ENCODE measurements around the gene EED.
A peak's percentile ranks its signal among the peaks of the same experiment; 100 is the strongest.
"Not testable (repeated sequence)": the region's sequence is repeated elsewhere in the genome, so short reads cannot be mapped to it uniquely, and the experiment has no call there.

EED gene

DNA sequence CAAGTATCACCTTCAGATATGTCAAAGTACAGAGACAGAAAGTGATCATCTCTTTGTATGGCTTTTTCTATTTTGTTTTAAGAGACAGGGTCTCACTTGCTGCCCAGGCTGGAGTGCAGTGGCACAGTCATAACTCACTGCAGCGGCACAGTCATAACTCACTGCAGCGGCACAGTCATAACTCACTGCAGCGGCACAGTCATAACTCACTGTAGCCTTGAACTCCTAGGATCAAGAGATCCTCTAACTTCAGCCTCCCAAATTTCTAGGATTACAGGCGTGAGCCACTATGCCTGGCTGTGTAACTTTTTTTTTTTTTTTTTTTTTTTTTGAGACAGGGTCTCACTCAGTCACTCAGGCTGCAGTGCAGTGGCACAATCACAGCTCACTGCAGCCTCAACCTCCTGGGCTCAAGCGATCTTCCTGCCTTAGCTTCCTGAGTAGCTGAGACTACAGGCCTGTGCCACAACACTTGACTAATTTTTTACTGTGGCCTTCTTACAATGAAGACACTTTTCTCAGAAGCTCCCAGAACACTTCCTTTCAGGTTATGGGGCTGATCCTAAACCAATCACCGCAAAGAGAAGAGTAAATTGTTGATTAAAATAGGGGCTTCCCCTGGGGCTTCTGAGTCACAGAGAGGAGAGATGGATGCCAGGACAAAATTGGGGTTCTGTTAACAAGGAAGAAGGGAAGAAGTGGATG is 48.5 kb downstream of the EED start:
- DNase-seq: no peak

DNA sequence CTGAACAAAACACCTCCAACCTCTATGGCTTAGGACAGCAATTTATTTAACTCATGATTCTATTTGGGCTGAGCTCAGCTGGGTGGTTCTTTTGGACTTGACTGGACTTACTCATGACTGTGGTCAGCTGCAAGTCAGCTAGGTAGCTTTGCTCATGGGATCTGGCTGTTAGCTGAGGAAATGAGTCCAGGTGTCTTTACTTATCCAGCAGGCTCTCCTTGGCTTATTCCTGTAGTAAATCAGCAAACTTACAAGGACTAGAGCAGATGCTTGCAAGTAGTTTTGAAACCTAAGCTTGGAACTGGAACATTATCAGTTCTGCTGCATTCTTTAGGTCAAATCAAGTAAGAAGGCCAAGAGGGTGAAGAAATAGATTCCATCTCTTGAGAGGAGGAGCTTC is 49.5 kb downstream of the EED start:
- no peak for DNase-seq

DNA sequence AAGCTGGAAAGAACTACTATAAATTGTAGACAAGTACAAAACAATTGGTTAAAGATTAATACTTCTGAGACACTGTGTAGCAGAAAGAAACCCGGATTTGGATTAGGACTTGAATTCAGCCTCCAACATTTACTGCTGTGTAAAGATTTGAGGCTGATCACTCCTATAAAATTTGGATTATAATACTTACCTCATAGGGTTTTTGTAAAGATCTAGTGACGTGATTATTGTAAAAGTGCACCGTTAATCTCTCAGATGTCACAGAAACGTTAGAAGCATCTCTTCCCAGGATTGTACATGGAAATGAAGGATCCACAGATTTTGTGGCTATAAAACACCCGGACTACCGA is 57.2 kb downstream of the EED start:
- DNase-seq: no peak

DNA sequence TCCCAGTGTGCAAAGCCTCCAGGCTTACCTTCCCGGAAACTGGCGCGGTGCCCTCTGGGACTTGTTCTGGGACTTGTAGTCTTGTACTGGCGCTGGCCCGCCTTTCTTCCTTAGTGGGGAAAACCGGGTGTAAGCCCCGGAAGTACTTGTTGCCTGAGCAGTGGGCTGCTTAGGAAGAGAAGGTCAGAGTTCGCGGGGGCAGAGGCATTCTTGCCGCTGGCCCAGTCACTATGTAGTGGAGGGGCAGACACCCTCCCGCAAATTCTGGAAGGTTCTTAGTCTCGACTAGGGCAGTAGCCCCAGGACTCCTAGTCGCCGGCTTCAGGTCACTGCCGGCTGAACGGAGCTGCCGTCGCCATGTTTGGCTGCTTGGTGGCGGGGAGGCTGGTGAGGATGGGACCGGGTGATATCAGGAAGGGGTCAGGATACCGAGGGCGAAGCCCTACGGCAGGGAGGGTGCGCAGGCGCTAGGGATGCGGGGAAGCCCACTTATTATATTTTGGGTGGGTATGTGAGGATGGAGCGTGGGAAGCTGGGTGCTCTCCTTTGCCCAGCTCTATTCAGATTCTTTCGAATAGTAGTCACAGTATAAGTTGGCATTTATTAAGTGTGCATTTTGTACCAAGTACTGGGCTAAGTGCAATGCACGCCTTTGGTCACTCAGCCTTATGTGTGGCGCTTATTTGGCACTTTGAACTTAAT is 57.7 kb downstream of the EED start, which contains the start of gene HIKESHI:
Gene HIKESHI (plus strand): TSS at position 149 of the 702 bp plus-strand sequence. CDS start 209 bp downstream, at position 358.
- peak; percentile 73 to 99 for DNase-seq

DNA sequence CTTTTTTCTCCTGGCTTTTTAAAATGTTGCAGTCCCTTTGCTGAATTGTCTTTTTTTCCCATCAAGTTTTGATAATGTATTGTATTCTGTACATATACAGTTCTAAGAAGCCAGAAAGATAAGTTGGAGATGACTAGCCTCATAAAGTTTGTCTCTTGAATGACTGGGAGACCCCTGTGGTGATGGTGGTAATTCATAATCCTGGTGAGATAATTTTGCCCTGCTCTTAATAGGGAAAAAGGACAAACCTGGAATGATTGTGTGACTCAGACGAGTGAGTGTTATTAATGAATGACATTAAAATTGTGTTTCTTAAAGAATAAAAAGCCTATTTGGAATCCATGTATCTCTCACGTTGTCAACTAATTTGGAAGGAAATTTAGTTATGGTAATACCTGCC is 58.7 kb downstream of the EED start:
- DNase-seq: no peak

DNA sequence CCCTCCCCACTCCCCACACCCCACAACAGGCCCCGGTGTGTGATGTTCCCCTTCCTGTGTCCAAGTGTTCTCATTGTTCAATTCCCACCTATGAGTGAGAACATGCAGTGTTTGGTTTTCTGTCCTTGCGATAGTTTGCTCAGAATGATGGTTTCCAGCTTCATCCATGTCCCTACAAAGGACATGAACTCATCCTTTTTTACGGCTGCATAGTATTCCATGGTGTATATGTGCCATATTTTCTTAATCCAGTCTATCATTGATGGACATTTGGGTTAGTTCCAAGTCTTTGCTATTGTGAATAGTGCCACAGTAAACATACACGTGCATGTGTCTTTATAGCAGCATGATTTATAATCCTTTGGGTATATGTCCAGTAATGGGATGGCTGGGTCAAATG is 64.2 kb downstream of the EED start:
- DNase-seq: not testable (repeated sequence)

DNA sequence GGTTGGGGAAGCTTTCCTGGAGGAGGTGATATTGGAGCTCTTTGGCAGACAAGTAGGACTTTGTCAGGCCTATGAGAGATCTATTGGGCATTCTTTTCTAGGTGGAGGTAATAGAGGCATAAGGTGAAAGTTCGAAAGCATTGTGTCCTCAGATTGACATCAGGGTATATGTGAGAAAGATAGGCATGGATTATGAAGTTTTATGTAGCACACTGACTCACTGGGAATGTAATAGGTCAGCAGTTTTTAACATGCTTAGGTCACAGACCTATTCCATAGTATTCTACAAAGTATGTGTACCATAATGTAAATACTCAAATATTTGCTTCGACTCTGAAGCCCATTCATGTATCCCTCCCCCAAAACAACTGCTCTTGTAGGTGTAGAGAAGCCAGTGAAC is 69.2 kb downstream of the EED start:
- DNase-seq: no peak

DNA sequence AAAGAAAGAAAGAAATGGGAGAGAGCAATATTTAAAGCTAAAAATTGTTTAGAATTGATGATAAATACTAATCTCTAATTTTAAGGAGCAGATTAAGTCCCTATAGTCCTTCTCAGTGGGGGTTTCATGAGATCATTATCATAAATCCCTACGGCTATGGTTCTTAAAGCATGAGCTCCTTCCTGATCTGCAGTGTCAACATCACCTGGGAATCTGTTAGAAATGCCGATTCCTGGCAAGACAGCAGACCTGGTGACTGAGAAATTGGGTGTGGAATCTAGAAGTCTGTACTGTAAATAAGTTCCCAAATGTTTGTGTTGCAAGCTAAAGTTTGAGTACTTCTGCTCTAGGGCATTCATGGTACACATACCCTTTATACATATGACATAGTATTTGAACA is 70.1 kb downstream of the EED start:
- no peak for DNase-seq

All from cerebellar nuclear complex (tissue), 1 donor.